ENCODE measurements around the gene BACE1. TPM values are rescaled to one million over a fixed set of nuclear protein-coding genes. Genes with fewer than 3 reads are reported as not detected.
A peak's percentile ranks its signal among the peaks of the same experiment; 100 is the strongest.

BACE1 gene
- 33.4 and 50.0 TPM in 2 replicates for total RNA-seq (ENCODE audit: low replicate concordance)

- peak within 1 kb of the TSS; percentile 86 for H3K4me3 ChIP-seq (ENCODE audit: low read depth, low read length)
- TF ChIP-seq CTCF (IDR thresholded peaks at IDR 0.05; ENCODE audit: insufficient read depth, low read length): peak; percentile 75
- DNase-seq (ENCODE audit: low read depth): peak; percentile 84
Measured at GRCh38 chr11:117316197-117316961, at the start of gene BACE1. TSS of gene BACE1 (minus strand) at chr11:117316256. CDS start at chr11:117315795, 461 bp downstream.

- no peak overlapping the region for H3K4me3 ChIP-seq (ENCODE audit: low read depth, low read length)
- no peak for TF ChIP-seq CTCF (IDR thresholded peaks at IDR 0.05; ENCODE audit: insufficient read depth, low read length)
- no peak for DNase-seq (ENCODE audit: low read depth)
Measured at GRCh38 chr11:117361432-117361831, 45.4 kb upstream of the BACE1 start.

GRCh38 chr11:117356126-117356890 is 40.3 kb upstream of the BACE1 start:
- H3K4me3 ChIP-seq (ENCODE audit: low read depth, low read length): no peak overlapping the region
- TF ChIP-seq CTCF (IDR thresholded peaks at IDR 0.05; ENCODE audit: insufficient read depth, low read length): no peak
- no peak for DNase-seq (ENCODE audit: low read depth)

GRCh38 chr11:117354550-117354949 is 38.5 kb upstream of the BACE1 start:
- H3K4me3 ChIP-seq (ENCODE audit: low read depth, low read length): no peak overlapping the region
- no peak for DNase-seq (ENCODE audit: low read depth)
- TF ChIP-seq CTCF (IDR thresholded peaks at IDR 0.05; ENCODE audit: insufficient read depth, low read length): no peak

- no peak for TF ChIP-seq CTCF (IDR thresholded peaks at IDR 0.05; ENCODE audit: insufficient read depth, low read length)
- no peak overlapping the region for H3K4me3 ChIP-seq (ENCODE audit: low read depth, low read length)
- DNase-seq (ENCODE audit: low read depth): peak; percentile 10
Measured at GRCh38 chr11:117345039-117345438, 29.0 kb upstream of the BACE1 start.

GRCh38 chr11:117337076-117337475 is 21.0 kb upstream of the BACE1 start:
- DNase-seq (ENCODE audit: low read depth): no peak
- TF ChIP-seq CTCF (IDR thresholded peaks at IDR 0.05; ENCODE audit: insufficient read depth, low read length): no peak

More at GRCh38 chr11:117337076-117337475, 21.0 kb upstream of the BACE1 start:
- no peak overlapping the region for H3K4me3 ChIP-seq (ENCODE audit: low read depth, low read length)
